Liver (tissue), 3 donors: ENCODE results near the gene NUP37.

Experiments used
- FOXA1 ChIP-seq: IDR thresholded peaks from 2 replicates; pipeline ENCODE4 v1.6.1; 2016; ENCODE audit warnings: antibody characterized with exemption
- GABPA ChIP-seq, 2 donors: IDR thresholded peaks in 1 of 2; conservative IDR thresholded peaks in 1 of 2; 2 replicates each; pipeline ENCODE4 v1.6.1; 2016; ENCODE audit warnings: antibody characterized with exemption in 2 of 2, mild to moderate bottlenecking in 1 of 2, moderate library complexity in 1 of 2
- HNF4A ChIP-seq, 2 donors: conservative IDR thresholded peaks; 2 replicates each; pipeline ENCODE4 v1.6.1; 2016; ENCODE audit warnings: antibody characterized with exemption in 2 of 2, mild to moderate bottlenecking in 2 of 2
- JUND ChIP-seq, 2 donors: IDR thresholded peaks; 2 replicates each; pipeline ENCODE4 v1.6.1; 2016; ENCODE audit warnings: antibody characterized with exemption in 2 of 2
- RAD21 ChIP-seq, 2 donors: IDR thresholded peaks; 2 replicates each; pipeline ENCODE4 v1.6.1; 2016; ENCODE audit warnings: antibody characterized with exemption in 2 of 2, mild to moderate bottlenecking in 2 of 2
- RXRA ChIP-seq, 2 donors: IDR thresholded peaks; 2 replicates each; pipeline ENCODE4 v1.6.1; 2017 to 2018; ENCODE audit warnings: antibody characterized with exemption in 2 of 2, mild to moderate bottlenecking in 1 of 2
- SP1 ChIP-seq: IDR thresholded peaks from 2 replicates; pipeline ENCODE4 v1.6.1; 2018; ENCODE audit warnings: antibody characterized with exemption, mild to moderate bottlenecking
- TAF1 ChIP-seq: conservative IDR thresholded peaks from 2 replicates; pipeline ENCODE4 v1.6.1; 2016; ENCODE audit warnings: antibody characterized with exemption, mild to moderate bottlenecking
- YY1 ChIP-seq: IDR thresholded peaks from 2 replicates; pipeline ENCODE4 v1.6.1; 2016; ENCODE audit warnings: antibody characterized with exemption, mild to moderate bottlenecking
- TF ChIP-seq, protein P1 (sequence below): fragments of 150-350 bp; IDR thresholded peaks from 2 replicates; pipeline ENCODE4 v1.5.1; 2017; ENCODE audit warnings: improper control_type of control experiment, low read depth, low read length; ENCODE audit not compliant: missing input control
- TF ChIP-seq, protein P2 (sequence below): IDR thresholded peaks from 2 replicates; pipeline ENCODE4 v1.6.1; 2016; ENCODE audit warnings: antibody characterized with exemption
- TF ChIP-seq, protein P3 (sequence below): IDR thresholded peaks from 2 replicates; pipeline ENCODE4 v1.6.1; 2016; ENCODE audit warnings: antibody characterized with exemption
- donor health status: healthy.
- donor health status: healthy.

DNA sequence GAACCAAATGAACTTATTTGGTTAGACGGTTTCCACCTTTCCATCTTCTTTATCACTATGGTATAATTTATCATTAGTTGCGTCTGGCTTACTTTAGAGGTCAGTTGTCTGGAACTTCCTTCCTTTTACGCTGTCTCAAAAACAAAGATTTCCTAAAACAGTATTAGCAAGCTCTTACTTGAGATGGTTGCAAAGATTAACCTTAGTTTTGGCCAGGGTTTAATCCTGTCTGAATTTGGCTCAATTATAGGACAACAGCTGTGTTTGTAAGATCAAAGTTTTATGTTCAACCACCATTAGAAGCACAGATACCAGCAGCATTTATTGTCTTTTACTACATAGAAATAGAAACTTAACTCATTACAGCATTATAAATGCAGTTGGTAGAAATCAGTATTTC is 50.2 kb downstream of the NUP37 start:
- TF ChIP-seq, protein P1, sequence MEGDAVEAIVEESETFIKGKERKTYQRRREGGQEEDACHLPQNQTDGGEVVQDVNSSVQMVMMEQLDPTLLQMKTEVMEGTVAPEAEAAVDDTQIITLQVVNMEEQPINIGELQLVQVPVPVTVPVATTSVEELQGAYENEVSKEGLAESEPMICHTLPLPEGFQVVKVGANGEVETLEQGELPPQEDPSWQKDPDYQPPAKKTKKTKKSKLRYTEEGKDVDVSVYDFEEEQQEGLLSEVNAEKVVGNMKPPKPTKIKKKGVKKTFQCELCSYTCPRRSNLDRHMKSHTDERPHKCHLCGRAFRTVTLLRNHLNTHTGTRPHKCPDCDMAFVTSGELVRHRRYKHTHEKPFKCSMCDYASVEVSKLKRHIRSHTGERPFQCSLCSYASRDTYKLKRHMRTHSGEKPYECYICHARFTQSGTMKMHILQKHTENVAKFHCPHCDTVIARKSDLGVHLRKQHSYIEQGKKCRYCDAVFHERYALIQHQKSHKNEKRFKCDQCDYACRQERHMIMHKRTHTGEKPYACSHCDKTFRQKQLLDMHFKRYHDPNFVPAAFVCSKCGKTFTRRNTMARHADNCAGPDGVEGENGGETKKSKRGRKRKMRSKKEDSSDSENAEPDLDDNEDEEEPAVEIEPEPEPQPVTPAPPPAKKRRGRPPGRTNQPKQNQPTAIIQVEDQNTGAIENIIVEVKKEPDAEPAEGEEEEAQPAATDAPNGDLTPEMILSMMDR = no peak
- TF ChIP-seq, protein P2, sequence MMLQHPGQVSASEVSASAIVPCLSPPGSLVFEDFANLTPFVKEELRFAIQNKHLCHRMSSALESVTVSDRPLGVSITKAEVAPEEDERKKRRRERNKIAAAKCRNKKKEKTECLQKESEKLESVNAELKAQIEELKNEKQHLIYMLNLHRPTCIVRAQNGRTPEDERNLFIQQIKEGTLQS = no peak
- no peak for TF ChIP-seq SP1
- no peak for TF ChIP-seq TAF1
- TF ChIP-seq HNF4A (conservative IDR thresholded peaks at IDR 0.05) = peak in 1 of 2 donors; percentile 44
- TF ChIP-seq RXRA (IDR thresholded peaks at IDR 0.05) = no peak
- no peak for TF ChIP-seq RAD21 (IDR thresholded peaks at IDR 0.05)
- TF ChIP-seq YY1 = peak; percentile 36
- TF ChIP-seq JUND (IDR thresholded peaks at IDR 0.05) = no peak
- no peak for TF ChIP-seq GABPA (IDR thresholded peaks at IDR 0.05 in 1 of 2, conservative IDR thresholded peaks at IDR 0.05 in 1 of 2)
- TF ChIP-seq FOXA1 = no peak
- TF ChIP-seq, protein P3, sequence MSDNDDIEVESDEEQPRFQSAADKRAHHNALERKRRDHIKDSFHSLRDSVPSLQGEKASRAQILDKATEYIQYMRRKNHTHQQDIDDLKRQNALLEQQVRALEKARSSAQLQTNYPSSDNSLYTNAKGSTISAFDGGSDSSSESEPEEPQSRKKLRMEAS = no peak
